HG03039 (cell line): ENCODE results near the gene R3HDM2.
A peak's percentile ranks its signal among the peaks of the same experiment; 100 is the strongest.

Experiments used
- ATAC-seq: cut with Tn5 transposase; IDR thresholded peaks from one replicate; pipeline ENCODE4 v1.9.1; 2021; ENCODE audit warnings: mild to moderate bottlenecking, moderate library complexity; ENCODE audit not compliant: unreplicated experiment

The R3HDM2 gene

DNA sequence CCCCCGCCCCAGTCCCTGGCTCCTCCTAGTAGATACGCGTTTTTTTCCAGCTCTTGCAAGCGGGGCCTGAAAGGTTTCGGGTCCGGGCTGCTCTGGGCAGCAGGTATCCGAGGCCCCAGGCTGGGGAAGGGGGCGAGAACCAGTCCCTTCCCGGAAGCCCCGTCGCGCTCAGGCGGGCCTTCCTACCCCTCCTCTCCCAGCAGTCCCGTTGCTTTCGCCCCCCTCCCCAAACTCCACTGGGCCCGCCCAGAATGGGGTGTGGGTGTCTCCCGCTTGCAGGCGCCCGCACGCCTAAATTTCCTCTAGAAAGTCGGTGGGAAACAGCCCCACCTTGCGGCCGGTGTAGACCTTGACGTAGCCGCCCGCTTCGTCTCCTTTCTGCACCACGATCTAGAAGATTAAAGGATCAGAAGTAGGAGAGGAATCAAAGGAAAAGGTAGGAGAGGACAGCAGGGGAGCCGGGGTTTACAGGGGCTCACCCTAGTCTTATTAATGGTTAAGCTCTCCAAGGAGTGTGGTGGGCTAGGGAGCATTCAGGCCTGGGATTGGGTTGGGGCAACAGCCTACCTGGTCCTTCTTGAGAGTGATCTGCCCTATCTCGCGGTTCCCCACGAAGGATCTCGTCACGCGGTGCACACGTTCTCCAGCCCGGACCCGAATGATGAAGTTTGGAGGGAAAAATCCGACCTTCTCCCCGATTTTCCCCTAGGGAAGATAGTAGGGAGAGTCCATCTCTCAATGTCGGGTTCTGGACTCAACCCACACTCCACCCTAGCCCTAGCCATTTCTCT is 187.1 kb downstream of the R3HDM2 start:
- ATAC-seq: peak; percentile 28

DNA sequence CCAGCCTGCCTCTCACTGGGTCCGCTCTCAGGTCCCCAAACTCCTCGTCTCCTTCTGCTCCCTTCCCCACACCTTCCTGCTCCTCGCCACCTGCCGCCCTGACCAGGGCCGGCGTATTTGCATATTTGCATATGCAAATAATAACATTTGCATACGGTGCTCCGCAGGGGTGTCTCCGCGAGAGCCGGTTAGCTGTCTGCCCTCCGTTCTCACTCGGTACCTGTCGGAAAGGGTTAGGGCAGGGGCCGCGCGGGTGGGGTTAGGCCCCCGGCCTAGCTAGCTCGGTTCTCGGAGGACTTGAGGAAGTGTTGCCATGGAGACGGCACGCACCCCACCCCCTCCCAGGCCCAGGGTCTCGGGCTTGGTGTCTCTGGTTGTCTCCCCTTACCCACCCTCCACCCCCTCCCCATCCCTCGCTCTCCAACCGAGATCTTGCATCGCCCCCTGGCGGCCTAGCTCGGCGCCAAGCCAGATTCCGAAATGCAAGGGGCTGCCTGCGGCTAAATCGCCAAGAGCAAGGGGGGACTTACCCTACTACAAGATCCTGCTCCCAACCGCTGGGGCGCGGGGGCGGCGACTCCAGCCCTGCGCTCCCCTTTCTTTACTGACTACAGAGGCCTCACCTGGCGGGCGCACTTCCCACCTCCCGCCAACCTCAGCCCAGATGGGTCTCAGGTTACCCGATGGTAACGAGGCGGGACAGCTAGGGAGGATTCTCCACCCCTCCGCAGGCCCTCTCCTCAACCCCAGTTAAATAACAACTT is 188.0 kb downstream of the R3HDM2 start:
- ATAC-seq: no peak

DNA sequence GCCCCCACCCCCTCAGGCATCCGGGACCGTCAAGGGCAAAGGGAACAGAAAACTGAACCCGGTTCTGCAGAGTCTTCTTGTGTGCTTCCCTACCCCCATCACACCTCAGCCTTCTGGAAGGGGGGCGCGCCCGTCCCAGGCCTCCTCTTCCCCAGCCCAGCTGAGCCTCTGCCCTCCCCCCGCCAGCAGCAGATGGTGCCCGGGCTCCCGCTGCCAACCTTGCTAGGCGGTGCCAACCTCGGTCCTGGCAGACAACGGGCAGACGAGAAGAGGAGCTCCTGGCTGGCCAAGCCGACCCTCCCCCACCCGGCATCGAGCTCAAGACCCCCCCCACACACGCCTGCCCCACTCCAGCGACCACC is 188.5 kb downstream of the R3HDM2 start:
- ATAC-seq: no peak

DNA sequence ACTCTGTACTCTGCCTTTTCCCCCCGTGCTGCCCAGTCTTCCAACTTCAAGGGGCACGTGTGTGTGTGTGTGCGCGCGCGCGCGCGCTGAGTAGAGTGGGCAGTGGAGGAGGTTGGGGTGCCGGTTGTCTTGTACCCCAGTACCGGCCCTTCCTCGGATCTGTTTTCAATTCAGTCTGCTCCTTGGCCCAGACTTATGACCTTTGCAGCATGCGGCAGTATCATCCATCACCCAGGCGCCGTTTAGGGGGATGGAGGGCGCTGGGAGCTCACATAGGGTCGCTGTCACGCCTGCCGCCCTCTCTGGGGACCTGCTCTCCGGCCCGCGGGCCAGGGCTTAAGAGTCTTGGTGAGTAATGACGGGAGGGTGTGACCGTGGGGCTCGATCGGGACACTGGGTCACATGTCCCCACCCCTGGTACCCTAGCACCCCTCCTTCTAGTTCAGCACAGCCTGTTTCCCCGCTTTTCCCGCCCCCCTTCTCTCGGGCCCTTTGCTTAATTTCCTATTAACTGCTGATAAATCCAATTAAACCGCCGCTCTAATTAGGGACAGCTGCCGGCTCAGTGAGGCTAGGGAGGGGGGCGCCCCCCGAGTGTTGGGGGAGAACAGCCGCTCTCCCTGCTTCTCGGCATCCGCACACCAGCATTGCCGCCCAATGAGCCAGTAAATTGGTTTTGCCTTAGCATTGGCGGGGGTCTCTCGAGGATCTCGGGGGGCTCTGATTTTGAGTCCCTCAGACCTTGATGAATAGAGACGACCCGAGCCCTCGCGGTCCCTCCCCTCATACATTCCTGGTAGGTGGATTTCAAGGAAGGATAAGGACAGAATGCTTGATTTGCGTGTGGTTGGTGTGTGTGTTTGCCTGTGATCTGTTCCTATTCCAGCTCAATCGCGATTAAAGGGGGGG is 189.2 kb downstream of the R3HDM2 start:
- no peak for ATAC-seq

DNA sequence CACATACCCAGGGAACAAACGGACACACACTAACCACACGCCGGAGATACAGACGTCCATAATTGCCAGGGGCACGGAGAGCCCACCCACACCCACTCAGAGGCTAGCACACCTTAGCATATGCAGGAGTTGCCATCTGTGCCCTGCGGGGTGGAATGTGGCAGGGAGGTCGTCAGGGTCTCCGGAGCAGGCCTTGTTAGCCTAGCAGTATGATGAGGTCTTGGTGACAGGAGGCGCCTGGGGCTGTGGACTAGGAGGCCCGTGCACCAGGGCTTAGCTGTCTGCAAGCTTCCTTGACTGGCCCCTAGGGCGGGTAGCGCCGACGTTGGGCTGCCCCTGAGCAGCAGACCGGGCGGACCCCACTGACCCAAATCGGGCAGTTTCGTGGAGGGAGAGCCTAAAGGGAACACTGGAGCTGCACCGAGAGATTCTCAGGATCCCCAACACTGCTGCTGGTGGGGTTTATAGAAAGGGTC is 189.9 kb downstream of the R3HDM2 start:
- no peak for ATAC-seq

DNA sequence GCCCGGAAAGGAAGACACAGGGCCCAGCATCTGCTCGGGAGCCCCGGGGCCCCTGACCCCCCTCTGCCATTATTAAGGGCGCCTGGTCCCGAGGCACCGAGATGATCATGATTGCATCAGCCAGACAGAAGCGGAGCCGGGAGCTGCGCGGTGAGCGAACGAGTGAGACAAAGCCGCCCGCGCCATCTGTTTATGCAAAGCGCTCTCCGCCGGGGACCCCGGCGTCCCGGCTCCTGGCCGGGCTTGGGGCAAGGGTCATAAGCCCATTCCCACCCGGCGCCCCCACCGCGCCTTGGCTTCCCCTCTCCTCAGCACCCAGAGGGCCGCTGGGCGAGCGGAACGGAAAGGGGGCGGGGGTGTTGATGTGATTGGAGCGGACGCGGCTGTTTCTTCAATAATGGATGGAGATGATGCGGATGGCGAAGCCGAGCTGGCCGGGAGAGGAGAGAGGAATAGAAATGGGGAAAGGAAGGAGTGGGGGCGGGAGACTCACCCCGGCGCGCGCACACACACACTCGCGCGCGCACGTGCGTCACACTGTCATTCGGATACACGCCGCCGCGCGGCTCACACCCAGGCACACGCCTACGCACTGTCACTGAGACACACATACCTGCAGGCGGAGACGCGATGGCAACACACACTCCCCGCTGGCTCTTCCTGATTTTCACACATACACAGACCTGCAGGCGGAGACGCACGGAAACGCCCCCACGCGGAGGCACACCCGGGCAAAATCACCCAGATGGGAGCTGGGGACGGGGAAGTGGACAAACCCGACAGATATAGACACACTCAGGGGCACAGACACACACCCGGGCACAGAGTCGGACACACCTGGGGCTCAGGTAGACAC is 190.5 kb downstream of the R3HDM2 start:
- no peak for ATAC-seq

DNA sequence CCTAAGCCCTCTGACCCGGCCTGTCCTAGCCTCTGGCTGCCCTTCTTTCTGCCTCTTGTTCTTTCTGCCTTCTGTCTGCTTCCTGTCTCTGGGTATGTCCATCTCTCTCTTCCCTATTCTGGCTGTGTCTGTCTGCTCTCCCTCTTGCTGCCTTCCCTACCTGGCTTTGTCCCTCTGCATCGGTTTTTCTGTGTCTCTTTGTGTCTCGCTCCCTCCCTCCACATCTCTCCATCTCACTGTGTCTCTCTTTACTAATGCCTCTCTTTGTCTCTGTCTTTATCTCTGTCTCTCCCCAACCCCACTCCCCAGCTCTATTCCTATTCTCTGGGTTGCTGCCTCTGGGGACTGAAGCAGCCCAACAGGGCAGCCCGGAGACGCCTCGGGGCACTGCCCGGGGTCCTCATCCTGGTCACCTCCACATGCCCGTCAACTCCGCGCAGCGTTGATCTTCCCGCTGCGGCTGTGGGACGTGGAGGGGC is 191.2 kb downstream of the R3HDM2 start:
- no peak for ATAC-seq

DNA sequence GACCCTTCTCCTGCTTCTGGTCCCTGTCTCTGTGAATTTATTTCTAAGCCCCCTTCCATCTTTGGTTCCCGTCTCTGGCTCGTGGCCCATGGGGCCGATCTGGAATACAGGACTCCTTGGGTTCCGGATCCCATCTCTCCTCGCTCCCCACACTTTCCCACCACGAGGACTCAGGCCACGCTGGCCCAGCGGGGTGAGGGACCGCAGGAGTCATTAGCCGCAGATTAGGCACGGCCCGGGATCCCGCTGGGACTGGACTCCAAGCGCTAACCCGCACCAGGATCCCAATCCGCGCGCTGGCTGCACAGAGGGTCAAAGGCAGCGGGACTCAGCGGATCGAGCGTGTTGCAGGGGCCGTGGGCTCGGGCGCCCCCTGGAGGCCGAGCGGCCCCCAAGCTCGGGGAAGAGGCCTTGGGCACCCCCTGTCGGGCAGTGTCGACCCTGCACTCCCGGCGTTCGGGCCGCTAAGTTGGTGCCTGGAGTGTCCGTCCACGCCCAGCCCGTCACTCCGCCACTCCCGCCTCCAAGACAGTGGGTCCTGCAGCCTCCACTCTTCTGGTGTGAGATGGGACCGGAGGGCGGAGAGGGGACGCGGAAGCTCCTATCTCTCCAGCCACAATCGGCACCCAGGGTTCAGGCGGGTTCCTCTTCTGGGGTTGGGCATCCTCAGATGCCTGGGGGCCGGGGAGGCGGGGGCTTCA is 191.8 kb downstream of the R3HDM2 start:
- peak; percentile 42 for ATAC-seq

DNA sequence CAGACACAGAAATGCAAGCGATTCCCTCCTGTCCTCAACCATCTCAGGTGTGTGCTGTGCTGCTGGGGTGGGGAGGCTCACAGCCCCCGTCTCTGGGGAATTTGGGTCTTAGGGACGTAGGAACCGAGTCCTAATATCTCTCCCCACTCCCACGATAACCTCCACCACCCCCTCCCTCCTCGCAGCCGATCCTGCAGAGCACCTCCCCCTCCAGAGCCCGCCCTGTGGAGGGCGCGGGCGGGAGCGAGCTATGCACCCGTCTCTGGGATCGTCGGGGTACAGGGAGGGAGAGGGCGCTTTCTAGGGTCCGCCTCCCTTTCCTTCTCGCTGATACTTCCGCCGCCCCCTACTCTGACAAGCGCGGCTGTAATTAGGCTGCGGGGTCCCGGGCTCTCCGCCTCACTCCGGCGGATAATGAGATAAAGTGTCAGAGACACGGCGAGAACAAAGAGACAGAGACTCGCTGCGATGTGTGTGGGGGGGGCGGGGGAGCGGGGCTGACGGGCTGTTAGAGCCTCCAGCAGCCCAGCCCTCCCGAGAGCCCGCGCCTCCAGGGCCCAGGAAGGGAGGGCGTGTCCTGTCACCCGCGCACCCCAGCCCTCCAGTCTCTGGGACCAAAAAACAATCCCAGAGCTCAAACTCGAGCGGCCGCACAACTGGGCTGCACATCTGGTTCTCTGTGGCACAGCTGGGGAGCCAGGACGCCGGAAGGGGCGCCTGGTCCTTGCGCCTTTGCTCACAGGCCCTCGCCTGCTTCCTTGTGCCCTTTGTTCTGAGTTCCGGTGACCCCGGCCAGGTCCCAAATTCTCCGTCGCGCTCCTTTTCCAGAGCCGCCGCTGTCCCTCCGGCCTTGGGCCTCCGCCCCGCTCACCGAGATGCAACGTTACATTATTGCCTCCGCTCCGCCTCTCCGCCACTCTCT is 192.7 kb downstream of the R3HDM2 start:
- no peak for ATAC-seq

DNA sequence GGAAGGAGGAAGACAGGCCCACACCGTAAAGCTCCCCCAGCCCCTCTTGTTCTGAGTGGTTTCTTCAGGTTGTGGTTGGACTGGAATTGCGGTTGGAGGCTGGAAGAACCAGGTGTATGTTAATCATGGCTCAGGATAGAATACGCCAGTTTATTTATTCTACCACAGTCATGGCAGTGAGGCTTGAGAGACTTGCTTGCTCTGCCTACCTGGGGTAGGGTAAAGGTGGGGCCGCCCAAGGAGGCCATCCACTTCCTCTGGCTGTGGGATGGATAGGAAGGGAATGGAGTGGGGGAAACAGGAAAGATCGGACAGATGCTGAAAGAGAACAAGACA is 193.3 kb downstream of the R3HDM2 start:
- no peak for ATAC-seq

DNA sequence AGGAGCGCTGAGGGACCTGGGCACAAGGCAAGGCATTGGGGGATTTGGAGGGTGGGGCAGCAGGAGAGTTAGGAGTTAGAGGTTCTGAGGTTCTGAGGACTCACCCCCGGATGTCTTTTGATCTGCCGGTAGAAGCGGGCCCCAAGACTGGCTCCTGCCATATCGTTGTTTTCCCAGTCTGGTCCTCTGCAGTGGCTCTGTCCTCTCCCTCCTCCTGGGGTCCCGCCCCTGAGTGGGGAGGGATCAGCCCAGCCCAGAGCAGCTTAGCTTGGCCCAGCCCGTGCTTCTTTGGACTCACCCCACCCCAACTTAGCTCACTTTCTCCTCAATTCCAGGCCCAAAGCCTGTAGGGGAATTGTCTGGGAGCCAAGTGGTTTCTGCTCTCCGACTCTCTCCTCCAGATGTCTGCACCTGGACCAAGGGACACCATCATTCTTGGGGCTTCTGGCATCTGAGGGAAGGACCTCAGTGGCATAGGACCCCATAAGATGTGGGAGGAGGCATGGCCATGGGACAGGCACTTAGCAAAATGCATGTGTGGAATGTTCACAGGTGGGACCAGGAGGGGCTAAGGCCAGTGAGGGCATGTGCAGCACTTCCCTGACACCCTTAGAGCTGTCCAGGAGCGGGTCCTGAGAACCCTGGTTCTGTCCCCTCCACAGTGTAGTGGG is 193.8 kb downstream of the R3HDM2 start:
- ATAC-seq: no peak

DNA sequence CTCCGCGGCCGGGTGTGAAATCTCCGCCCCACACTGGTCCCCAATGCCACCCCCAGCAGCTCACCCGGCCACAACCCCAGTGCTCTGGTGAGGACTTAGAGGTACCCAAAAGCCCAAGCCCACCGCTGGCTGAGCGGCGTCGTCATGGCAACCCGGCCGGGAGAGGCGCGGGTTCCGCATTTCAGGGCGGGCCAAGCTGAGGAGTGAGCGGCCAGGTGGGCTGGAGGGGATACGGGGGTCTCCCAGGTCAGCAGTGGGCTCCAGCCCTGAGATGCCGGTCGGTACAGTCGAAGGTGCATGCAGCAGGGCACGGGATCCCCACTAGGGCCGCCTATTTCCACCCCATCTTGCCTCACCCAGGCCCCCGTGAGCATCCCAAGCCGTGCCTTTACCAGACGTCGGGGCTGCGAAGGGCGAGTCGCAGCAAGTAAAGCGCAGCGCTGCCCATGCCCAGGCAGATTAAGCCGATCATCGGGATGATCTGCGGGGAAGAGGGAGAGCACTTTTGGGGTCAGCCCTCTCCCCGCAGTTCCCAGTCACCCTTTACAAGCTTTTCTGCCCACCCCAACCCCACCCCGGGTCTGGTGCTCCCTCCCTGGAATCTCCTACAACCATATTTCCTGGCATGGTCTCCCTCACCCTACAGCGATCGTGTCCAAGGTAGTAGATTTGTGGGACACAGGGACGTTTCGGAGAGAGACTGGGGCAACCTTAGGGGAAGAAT is 194.5 kb downstream of the R3HDM2 start:
- no peak for ATAC-seq

DNA sequence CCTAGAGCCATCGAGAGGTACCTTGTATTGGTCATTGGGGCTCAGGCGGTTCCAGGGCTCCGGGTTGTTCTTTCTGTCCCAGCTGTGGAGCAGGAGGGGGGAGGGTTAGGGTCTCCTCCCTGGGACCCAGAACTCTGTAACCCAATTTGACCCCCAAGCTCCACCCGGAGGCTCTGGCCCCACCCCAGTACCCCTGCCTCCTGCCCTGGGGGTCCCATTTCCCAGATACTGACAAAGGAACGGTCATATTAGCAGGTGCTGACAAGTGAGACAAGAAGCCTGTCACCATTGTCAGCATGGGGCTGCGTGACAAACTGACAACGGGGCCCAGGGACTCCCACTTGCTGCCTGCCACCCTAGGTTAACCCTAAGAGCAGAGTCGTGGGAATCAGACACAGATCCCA is 195.1 kb downstream of the R3HDM2 start:
- ATAC-seq: no peak

DNA sequence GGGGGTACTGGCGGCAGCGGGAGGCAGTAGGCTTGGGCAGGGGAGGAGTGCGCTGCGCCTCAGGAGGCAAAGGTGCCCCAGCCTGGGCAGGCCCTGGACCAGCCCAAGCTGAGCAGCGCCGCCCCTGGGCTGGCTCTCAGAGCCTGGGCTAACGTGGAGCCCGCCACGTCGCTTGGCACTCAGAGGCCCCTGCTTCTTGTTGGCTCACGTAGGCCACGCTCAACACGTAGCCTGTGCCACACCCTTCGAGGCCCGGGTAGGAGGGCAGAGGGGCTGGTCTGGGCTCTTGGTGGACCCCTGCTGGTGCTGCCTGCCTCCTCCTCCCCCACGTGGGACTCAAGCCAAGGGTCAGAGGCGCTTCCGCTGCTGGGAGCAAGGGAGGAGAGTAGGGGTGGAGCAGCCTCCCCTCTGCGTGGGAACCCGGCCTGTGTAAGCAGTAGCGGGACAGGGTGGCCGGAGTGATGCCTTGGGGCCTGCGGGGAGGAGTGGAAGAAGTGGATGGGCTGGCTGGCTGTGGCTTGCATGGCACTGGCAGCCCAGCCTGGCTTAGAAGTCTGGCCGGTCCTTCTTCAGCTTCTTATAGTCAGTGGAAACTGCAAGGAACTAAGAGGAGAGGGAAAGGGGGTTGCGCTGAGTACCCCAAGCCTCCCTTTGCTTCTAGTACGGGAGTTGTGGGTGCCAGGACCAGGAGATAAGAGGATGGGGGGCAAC is 195.7 kb downstream of the R3HDM2 start:
- ATAC-seq: no peak

DNA sequence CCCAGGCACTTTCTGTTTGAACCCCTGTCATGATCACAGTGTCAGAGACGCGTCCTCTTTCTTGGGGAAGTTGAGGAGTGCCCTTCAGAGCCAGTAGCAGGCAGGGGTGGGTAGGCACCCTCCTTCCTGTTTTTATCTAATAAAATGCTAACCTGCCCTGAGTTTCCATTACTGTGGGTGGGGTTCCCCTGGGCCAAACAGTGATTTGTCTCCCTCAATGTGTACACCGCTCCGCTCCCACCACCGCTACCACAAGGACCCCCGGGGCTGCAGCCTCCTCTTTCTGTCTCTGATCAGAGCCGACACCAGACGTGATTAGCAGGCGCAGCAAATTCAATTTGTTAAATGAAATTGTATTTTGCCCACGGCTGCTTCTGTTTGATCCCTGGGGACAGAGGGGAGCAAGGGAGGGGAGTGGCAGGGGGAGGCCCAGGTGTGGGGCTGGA is 196.2 kb downstream of the R3HDM2 start:
- ATAC-seq: no peak

DNA sequence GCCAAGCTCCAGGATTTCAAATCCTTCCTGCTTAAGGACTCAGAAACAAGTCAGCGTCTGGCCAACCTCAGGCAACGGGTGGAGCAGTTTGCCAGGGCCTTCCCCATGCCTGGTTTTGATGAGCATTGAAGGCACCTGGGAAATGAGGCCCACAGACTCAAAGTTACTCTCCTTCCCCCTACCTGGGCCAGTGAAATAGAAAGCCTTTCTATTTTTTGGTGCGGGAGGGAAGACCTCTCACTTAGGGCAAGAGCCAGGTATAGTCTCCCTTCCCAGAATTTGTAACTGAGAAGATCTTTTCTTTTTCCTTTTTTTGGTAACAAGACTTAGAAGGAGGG is 196.6 kb downstream of the R3HDM2 start:
- ATAC-seq: no peak
